NCI-H2196 treated with DMSO at 0.1 percent for 48 hours (cell line): ENCODE data around the gene NUDT4.

Source experiments
- DNase-seq: peaks from one replicate; lab custom pipeline; 2025; ENCODE audit not compliant: unreplicated experiment; lab: John Stamatoyannopoulos, UW

The NUDT4 gene

GRCh38 chr12:93377252-93378195, at the start of gene NUDT4:
Gene NUDT4 (plus strand): TSS chr12:93377925. CDS start chr12:93378323, 398 bp downstream.
- peak; percentile 81 for DNase-seq

DNA sequence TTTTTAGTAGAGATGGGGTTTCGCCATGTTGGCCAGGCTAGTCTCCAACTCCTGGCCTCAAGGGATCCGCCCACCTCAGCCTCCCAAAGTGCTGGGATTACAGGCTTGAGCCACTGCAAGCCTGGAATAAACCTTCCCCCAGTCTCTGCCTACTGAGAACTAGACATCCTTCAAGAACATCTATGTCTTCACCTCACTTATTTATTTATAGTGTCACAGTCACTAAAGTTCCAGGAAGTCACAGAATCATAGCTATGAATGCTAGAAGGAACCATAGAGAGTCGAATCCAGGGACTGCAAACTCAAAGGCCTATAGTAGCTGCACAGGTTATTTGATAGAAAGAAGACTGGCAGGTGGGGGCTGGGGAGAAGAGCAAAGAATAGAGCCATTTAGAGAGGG, 44.7 kb upstream of the NUDT4 start:
- no peak for DNase-seq

DNA sequence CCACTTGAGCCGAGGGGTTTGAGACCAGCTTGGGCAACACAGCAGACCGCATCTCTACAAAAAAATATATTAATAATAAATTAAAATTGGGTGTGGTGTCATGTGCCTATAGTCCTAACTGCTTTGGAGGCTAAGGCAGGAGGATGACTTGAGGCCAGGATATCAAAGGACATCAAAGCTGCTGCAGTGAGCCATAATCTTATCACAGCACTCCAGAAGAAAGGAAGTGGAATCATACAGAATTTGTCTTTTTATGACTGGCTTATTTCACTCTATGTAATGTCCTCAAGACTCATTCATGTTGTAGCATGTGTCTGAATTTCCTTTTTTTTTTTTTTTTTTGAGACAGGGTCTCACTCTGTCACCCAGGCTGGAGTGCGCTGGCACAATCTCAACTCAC, 43.9 kb upstream of the NUDT4 start:
- no peak for DNase-seq

GRCh38 chr12:93335603-93336162, 42.0 kb upstream of the NUDT4 start:
- no peak for DNase-seq

- DNase-seq = no peak
Observed at GRCh38 chr12:93336291-93336741, 41.4 kb upstream of the NUDT4 start.

DNA sequence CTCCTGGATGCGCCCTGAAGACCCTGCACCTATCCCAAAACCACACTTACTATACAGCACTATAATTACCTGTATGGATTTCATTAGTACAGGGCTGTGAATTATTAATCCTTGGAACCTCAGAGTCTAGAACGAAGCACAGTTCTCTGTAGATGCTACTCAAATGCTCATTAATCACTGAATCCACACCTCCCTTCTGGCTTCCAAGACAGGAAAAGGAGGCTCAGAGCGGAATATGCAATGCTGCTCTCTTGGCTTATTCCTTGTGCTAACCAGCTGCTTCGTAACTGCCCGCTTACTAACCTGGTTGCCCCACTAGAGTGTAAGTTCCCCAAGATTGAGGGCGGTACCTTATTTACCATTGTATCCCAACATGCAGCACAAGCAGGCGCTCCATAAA, 39.1 kb upstream of the NUDT4 start:
- DNase-seq = no peak

DNA sequence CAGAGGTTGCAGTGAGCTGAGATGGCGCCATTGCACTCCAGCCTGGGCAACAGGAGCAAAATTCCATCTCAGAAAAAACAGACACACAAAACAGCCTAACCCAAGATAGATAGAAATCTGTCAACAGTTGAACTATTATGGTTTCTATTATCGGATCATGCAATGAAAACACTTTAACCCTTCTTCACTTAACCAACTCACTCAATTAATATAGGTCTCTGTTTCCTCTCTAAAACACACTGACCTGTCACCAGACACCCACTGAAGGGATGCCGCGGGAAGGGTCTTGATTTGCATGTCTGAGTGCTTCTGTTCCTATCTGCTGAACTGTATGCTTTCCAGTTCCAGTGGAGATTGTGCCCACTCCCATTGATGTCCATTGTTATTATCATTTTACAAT, 38.0 kb upstream of the NUDT4 start:
- DNase-seq = no peak

DNA sequence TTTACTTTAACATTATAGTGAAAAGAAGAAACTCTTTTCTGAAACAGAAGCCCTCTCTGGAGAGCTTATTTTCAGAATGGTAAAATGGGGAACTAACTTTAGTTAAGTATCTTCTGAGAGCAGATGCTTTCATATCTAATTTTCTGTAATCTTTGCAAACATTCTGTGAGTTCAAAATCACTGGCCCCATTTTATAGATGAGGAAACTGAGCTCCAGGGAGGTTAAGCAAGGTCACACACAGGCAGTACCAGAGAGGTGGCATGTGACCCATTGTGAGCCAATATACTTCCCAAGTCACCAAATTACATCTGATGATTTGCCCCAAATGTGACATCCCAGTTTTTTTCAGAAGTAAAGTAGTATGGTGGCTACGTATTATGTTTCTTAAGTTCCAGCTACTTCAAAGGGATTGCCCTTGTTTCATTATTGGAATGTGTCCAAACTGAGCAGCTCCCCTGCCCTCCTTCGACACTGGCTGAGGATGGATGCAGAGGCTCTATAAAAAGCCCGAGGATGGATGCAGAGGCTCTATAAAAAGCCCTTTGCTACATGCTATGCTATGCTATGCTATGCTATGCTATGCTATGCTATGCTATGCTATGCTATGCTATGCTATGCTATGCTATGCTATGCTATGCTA, 36.2 kb upstream of the NUDT4 start:
- no peak for DNase-seq

DNA sequence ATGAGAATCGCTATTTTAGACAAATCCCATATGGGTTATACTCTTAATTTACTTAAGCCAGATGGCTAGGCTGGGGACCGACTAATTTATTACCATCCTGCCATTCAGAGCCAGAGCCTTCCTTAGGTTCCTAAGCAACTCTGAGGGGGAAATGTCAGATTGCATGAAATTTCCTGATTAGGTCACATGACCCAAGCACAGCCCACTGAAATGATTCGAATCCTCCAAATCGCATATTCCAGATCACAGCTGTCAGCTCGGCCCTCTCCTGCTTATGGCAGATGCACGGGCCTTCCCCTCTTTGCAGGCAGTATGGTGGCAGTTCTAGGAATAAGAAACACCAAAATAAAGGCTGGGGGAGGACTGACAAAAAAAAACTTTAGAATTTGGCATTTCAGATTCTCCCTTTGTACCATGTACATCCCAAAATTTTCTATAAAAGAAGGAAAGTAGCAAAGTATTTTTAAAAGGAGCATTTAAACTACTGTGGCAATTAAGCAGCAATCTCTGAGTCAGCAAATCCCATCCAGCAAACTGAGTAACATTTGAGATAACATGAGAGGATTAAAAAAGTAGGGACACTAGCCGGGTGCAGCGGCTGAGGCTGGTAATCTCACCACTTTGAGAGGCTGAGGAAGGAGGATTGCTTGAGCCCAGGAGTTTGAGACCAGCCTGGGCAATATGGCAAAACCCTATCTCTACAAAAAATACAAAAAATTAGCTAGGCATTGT, 30.5 kb upstream of the NUDT4 start:
- no peak for DNase-seq

DNA sequence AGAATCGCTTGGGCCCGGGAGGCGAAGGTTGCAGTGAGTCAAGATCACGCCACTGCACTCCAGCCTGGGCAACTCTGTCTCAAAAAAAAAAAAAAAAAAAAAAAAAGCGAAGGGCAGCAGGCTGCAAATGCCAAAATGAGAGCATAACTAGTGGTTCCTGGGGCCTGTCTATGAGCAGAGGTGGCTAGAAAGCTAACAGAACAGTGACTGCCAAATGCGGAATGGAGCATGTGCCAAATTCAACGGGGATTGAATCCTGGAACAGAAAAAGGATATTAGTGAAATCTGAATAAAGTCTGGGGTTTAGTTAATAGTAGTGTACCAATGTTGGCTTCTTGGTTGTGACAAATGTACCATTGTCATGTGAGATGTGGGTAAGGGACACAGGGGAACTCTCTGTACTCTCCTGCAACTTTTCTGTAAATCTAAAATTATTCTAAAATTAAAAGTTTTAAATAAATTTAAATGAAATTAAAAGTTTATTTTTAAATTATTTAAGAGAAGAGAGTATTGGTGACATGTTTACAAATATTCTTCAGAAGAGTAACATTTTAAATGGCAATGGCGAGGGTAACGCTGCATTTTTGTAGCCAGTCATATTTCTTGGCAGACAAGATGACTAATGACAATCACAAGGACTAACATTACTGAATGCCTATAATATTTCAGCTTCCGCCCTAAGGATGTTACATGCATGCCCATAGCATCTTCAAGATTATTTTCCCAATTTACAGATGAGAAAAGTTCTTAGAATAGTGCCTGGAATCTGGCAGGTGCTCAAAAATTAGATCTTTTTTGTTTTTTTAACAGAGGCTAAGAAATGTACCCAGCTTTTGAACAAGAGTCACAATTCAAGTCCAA, 28.9 kb upstream of the NUDT4 start:
- DNase-seq = no peak

DNA sequence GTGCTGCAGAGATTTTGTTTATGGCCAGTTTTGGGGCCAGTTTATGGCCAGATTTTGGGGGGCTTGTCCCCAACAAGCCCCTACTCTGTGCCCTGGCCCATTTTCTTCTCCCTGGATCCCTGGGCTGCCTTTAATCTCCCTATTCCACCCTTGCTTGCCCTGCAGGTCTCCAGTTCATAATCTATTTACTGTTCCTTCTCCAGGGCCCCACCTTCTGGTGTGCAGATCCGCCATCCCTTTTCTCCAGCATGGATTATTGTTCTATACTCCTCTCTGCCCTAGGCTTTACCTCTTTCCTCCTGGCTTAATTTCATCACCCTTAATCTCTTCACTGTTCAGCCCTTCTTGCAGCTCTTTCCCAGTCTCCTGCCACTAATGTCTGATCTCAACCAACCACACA, 26.0 kb upstream of the NUDT4 start:
- no peak for DNase-seq

DNA sequence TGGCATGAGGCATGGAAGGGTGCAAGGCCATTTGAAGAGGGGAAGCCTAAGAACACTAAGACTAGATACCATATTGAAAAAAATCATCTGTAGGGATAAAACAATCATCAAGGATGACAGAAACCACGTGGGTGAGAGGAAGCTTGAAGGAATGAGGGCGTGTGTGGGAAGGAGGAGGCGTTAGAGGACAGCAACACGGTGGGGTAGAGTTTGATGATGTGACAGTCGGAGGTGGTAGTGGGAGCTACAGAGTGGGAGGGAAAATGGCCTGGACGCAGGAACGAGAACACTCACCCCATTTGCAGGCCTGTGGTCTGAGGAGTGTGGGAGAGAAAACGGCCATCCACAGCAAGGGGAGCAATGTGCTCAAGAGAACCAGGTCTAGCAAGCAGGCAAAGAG, 25.4 kb upstream of the NUDT4 start:
- no peak for DNase-seq

GRCh38 chr12:93356214-93356613, 21.5 kb upstream of the NUDT4 start:
- DNase-seq = no peak

DNA sequence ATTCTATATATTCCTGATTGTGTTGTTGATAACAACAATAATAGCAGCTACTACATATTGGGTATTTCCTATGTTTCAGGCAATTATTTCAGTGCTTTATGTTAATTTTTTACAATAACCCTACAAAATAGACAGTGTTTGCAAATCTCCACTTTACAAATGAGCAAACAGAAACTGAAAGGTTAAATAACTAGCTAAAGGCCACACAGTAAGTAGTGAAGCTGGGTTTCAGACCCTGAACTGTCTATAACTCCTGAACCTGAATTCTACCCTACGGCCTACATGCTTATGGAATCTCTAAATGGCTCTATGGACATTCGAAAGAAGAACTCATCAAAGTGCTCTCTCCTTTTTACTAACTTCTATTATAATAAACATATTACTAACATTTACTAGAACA, 19.7 kb upstream of the NUDT4 start:
- no peak for DNase-seq

DNA sequence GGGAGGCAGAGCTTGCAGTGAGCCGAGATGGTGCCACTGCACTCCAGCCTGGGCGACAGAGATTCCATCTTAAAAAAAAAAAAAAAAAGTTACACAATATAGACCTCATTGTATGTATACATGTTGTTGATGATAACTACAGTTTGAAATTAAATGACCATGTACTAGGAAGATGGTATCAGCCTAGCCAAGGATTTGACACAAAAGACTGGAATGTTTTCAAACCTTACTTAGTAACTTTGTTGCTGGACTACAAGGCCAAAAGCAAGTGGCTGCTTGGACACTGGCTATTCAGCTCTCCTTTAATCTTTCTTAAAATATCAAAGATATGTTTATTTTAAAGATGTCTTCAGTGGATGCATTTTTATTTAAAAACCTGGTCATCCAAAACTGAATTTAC, 18.9 kb upstream of the NUDT4 start:
- DNase-seq = no peak

- no peak for DNase-seq
Observed at GRCh38 chr12:93360688-93361087, 17.0 kb upstream of the NUDT4 start.

DNA sequence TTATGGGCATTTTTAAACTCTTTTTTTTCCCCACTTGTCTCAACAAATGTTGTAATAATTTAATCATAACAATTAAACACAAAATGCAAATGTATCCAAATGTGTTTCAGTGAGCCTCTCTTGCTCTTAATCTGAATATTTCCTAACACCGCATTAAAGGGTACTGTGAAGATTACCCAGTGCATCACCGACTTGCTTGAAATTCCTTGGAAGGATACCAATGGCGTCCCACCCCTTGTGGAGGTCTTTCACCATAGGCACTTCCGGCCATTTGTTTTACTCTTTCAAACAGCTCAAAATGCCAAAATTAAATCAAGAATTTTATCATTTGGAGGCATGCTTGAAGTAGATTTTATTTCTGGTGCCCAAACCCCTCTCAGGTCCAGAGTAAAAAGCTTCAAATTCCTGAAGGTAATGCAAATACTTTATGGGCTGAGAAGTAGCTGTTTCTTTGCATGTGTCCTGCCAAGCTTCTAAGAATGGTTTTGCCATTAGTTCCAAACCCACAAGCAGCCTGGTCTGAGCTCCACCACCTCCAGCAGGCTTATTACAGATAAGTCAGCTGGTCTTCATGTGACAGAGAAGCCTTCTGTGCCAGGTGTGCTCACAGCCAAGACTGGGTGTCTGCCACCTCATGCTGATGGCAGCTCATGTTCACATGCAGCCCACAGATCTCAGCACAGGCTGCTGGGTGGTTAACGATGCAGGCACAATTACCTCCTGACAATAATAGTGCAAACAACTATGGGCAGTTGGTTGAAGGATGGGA, 16.4 kb upstream of the NUDT4 start:
- DNase-seq = peak; percentile 77

- no peak for DNase-seq
Observed at GRCh38 chr12:93363841-93364297, 13.9 kb upstream of the NUDT4 start.

DNA sequence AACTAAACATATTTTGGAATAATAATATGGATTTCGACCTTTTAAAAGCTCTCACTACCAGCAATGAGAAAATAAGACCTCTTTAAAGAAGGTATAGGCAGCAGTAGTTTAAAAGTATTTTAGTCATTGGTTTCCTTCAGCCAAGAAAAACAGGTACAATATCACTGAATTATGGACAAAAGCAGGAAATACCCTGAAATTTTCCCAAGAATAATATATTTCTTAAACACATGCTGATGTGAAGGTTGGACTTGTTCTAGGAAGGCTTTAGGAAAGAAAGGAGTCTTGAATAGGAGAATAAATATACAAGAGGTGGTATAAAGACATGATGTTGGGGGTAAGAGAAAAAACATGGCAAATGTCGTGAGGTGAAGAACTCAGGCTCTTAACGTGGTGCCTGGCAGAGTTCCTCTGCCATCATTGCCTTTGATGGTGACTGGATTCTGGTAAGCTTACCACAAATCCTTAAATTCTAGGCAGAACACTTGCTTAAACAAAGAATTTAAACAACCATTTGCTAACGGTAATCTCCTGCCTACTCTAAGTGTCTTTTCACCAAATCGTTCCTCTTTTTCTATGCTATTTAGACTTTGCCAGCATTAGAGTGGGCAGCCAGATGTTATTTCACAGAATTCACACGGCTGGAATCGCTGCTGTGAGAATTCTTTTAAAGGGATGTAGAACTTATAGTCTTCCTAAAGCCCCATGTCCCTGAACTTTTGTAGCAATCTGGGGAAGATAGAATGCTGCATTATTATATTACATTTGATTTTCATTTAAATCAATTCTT, 11.9 kb upstream of the NUDT4 start:
- DNase-seq = no peak
